ENCODE results near the gene TAS2R41.
"Not testable (repeated sequence)": the region's sequence is repeated elsewhere in the genome, so short reads cannot be mapped to it uniquely, and the experiment has no call there.

TAS2R41 gene

DNA sequence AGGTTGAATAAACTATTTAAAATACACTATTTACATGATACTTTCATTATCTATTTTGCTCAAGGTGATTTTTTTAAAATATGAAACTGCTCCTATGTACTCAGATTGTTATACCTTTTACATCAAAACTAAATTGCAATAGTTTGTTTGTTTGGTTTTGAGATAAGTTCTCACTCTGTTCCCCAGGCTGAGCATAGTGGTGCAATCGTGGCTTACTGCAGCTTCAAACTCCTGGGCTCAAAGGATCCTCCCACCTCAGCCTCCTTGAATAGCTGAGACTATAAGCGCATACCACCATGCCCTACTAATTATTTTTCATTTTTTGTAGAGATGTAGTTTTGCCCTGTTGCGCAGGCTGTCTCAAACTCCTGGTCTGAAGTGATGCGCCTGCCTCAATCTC lies 21.7 kb upstream of the TAS2R41 start:
- in situ Hi-C loops (cut with HindIII; ENCODE audit: low sequenced_read_pairs): no loop called here

DNA sequence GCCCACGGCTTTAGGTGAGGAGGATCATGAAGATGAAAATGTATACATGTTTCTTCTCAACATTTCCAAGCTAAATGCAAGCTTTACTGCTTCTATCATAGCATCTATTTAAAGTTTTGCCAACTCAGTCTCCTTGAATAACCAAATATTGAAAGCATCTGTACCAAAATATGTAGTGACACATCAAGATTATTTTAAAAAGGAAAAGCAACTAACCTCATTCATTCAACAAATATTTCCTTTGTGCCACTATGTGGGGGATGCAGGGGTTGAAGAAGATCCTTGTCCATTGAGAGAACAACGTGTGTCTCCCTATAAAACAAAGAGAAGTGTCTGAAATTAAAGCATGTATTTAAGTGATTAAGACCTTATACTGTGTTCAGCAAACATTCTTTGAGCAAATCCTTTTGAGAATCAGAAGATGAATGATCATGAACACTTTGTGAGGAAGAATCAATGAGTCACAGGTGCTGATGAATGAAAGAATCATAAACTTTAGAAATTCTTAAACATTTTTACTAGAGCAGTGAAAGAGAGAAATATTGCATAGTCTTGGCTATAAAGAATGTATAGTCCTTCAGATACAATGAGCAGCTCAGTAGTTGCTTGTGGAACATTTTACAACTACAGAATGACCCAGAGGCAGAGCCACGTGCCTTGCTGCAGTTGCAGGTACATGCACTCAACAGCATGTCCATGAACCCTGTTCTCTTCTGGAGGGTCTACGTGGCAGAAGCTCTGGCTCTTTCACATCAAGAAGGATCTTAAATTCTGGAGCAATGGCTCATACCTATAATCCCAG lies 20.5 kb upstream of the TAS2R41 start:
- in situ Hi-C loops (cut with HindIII; ENCODE audit: low sequenced_read_pairs): no loop called here

- in situ Hi-C loops (cut with HindIII; ENCODE audit: low sequenced_read_pairs): no loop called here
Measured at GRCh38 chr7:143458263-143458662, 19.4 kb upstream of the TAS2R41 start.

- in situ Hi-C loops (cut with HindIII; ENCODE audit: low sequenced_read_pairs): no loop called here
Measured at GRCh38 chr7:143458681-143459080, 19.0 kb upstream of the TAS2R41 start.

DNA sequence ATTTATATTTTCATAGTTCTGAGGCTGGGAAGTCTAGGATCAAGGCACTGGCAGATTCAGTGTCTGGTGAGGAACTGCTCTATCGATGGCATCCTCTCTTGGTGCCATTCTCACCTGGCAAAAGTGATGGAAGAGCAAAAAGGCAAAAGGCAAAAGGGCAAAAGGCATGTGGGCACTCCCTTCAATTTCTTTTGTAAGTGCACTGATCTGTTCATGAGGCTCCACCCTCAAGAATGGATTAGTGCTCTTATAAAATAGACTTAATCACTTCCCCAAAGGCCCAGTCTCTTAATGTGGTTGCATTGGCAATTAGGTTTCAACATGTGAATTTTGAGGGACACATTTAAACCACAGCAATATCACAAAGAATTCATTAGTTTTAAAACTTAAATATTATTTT lies 18.3 kb upstream of the TAS2R41 start:
- in situ Hi-C loops (cut with HindIII; ENCODE audit: low sequenced_read_pairs): no loop called here

DNA sequence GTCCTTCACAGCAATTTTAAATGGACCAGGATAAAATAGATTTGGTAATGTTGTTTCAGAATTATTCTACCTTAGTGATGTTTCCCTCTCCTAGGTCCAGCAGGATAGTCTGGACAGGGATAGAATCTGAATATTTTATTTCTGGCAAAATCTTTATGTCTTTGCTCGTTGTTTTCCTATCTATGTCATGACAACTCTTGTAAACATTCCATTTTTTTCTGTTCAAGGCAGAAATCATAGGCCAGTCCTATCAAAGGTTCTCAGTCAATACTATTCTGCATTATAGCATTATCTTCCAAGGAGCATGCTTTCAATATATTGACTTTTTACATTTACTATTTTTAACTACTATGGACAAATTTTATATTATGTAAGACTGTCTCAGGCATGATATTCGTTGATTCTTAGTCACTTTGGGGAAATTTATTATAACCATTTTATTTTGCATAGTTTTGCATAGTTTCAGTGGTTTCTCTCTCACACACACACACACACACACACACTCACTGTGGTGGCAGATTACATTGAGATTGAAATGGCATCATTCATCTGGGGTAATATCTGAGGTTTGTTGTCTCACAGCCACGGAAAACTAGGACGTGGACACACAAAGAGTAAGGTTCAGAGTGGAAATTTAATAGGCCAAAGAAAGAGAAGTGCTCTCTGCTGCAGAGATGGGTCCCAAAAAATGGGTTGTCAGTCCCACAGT lies 17.2 kb upstream of the TAS2R41 start:
- in situ Hi-C loops (cut with HindIII; ENCODE audit: low sequenced_read_pairs): no loop called here

- in situ Hi-C loops (cut with HindIII; ENCODE audit: low sequenced_read_pairs): no loop called here
Measured at GRCh38 chr7:143462045-143462444, 15.6 kb upstream of the TAS2R41 start.

DNA sequence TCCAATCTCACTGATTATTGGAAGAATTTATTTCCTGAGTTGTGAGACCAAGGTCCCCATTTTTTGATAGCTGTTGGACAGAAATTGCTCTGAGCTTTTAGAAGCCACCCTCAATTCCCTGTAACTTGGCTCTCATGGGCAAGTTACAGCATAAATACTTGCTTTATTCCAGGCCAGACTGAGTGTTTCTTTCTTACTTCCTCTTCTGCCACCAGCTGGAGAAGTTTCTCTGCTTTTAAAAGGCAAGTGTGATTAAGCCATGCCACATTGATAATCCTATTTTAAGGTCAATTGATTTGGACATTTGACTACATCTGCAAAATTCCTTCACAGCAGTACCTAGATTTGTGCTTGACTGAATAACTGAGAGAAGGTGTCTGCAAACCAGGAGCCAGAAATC lies 14.1 kb upstream of the TAS2R41 start:
- in situ Hi-C loops (cut with HindIII; ENCODE audit: low sequenced_read_pairs): no loop called here

DNA sequence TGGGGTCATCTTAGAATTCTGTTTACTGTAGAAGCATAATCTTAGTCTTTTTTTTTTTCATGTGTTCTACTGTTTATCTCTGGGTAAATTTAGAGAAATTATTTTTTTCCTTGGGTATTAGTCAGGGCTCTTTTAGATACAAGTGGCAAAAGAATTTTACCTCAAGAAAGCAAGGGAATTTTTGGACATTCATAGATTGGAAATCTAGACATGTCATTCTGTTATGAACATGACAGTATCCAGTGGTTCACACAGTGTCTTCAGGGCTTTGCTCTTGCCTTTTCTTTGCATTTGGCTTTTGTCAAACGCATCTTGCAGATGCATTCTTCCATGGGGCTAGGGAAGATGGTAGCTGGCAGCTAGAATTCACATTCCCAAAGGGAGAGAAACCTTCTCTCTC lies 13.7 kb upstream of the TAS2R41 start:
- in situ Hi-C loops (cut with HindIII; ENCODE audit: low sequenced_read_pairs): no loop called here

GRCh38 chr7:143467724-143468123 lies 9.9 kb upstream of the TAS2R41 start:
- in situ Hi-C loops (cut with HindIII; ENCODE audit: low sequenced_read_pairs): no loop called here

DNA sequence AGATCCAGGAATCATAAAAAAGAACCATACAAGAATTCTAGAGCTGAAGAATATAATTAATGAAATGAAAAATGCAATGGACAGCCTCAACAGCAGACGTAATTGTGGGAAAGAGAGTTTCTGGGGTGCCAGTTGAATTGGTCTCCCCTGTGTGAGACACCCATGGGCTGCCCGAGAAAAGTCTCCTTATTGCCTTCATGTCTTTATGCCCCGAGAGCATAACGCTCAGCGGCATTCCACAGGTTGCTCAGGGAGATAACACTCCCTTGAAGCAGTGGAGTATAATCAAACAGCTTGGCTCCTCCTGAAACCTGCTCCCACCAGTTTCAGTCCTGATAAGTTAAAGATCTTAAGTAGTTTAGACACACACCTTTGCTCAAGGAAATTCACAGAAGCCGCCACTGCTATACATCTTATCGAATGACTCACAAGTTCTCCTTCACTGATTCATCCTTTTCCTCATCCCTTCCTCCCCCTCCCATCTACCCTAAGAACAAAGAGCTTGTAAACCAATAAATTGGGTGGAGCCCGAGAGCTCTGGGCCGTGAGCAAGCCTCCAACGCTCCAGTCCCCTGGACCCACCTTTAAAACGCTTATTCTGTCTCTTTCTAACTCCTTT lies 5.5 kb upstream of the TAS2R41 start:
- in situ Hi-C loops (cut with HindIII; ENCODE audit: low sequenced_read_pairs): not testable (repeated sequence)

GRCh38 chr7:143479055-143479766 lies 1.5 kb downstream of the TAS2R41 start:
- in situ Hi-C loops (cut with HindIII; ENCODE audit: low sequenced_read_pairs): no loop called here

DNA sequence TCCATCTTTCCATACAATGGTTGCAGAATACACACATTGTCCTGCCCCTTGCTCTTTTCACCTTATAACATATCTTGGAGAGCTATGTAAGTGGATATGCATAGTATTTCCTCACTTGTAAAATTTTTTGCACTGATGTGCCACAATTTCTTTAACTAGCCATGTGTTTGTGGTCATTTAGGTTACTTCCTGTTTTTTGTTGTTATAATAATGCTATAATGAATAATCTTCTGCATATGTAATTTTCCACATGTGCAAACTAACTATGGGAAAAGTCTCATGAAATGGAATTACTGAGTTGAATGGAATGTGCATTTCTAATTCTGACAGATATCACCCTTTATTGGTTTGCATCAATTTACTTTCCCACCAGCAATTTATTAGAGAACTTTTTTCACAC lies 2.8 kb downstream of the TAS2R41 start:
- in situ Hi-C loops (cut with HindIII; ENCODE audit: low sequenced_read_pairs): no loop called here

DNA sequence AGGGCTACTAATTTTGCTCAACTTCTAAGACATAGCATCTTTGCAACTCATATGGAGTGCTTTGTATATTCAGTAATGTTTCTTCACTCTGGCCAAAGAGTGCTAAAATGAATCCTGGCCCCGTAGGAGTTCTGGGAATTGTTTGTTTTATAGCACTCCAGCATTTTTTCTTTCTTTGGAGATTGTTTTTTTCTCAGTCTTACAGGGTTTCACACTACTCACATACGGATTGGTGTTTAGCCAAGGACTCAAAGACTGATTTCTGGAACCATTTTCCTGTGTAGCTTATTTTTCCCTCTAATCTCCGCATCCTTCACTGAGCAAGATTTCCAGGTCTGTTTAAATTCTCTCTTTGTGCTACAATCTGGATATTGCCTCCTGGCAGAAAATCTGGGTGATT lies 6.4 kb downstream of the TAS2R41 start:
- in situ Hi-C loops (cut with HindIII; ENCODE audit: low sequenced_read_pairs): no loop called here

DNA sequence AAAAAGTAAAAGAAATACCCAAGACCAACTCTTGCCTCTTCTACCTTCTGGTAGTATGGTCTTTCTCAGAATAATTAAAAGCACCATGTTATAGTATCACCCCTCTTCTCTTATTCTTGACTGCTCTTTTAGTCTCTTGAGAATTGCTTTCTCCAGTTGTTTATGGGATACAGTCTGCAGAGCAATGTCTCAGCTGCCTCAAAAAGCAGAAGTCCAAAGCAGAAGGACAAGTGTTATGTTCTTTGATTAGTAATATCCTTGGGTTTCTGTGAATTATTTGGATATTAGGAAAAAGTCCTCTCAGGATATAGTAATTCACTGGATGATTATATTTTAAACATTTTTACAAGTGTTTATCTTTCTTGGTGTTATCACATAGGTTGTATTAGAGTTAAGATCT lies 7.4 kb downstream of the TAS2R41 start:
- in situ Hi-C loops (cut with HindIII; ENCODE audit: low sequenced_read_pairs): no loop called here

- in situ Hi-C loops (cut with HindIII; ENCODE audit: low sequenced_read_pairs): no loop called here
Measured at GRCh38 chr7:143485500-143485899, 7.8 kb downstream of the TAS2R41 start.

GRCh38 chr7:143486266-143486665 lies 8.6 kb downstream of the TAS2R41 start:
- in situ Hi-C loops (cut with HindIII; ENCODE audit: low sequenced_read_pairs): not testable (repeated sequence)

GRCh38 chr7:143487061-143487460 lies 9.4 kb downstream of the TAS2R41 start:
- in situ Hi-C loops (cut with HindIII; ENCODE audit: low sequenced_read_pairs): no loop called here

GRCh38 chr7:143487566-143487965 lies 9.9 kb downstream of the TAS2R41 start:
- in situ Hi-C loops (cut with HindIII; ENCODE audit: low sequenced_read_pairs): no loop called here

DNA sequence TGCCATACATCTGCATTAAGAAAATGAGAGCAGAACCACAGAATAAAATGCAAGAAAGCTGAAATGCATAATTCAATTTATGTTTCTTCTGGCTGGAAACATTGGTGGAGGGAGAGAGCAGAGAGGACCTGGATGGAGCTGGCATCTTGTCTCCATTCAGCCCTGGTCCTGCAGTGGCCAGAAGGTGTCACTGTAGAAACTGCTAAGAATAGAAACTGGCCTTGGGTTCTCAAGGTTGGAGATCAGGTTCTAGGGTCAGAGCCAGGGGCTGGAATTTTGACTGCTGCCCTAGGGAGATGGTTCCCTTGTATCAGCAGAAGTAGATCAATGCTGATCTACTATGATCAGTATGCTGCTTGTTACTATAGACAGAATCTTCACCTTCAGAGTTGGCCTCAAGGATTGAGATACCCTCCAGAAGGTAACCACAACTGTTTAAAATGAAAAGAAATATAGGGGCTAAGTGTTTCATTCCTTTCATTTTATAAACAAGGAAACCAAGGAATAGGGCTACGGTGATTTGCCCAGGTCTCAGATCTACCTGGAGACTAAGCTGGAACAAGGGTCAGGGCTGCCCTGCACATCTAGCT lies 13.1 kb downstream of the TAS2R41 start:
- in situ Hi-C loops (cut with HindIII; ENCODE audit: low sequenced_read_pairs): no loop called here

GRCh38 chr7:143492043-143492471 lies 14.4 kb downstream of the TAS2R41 start:
- in situ Hi-C loops (cut with HindIII; ENCODE audit: low sequenced_read_pairs): no loop called here

All from DLD1 (cell line).